ENCODE results near the gene NKAPL. TPM values are rescaled to one million over a fixed set of nuclear protein-coding genes. Genes with fewer than 3 reads are reported as not detected.

NKAPL gene
- total and polyA plus RNA-seq, 2 of the 13 experiments (the other 11 are each of a cell fraction or from before 2014, with no cell fraction given), result not detected

GRCh38 chr6:28218312-28219248 is 40.5 kb upstream of the NKAPL start (continued):
- TF ChIP-seq ZBTB44 (CRISPR knock-in tag; IDR thresholded peaks at IDR 0.05) (0 out of 2 replicates have a peak, but pooled peaks have one; percentile 32), ZNF354B (CRISPR knock-in tag; IDR thresholded peaks at IDR 0.05) (0 out of 2 replicates have a peak, but pooled peaks have one; percentile 30), ZNF546 (CRISPR knock-in tag; conservative IDR thresholded peaks at IDR 0.05) (peak; percentile 69; the same call in 1 of the 2 replicates), ZSCAN9 (CRISPR knock-in tag; IDR thresholded peaks at IDR 0.05; ENCODE audit: borderline replicate concordance) (0 out of 2 replicates have a peak, but pooled peaks have one; percentile 45), ZNF777 (CRISPR knock-in tag; IDR thresholded peaks at IDR 0.05) (peak; percentile 71; the same call in 1 of the 2 replicates), SP2 (CRISPR knock-in tag; IDR thresholded peaks at IDR 0.05) (peak; percentile 29; the same call in 1 of the 2 replicates), ZNF850 (CRISPR knock-in tag; conservative IDR thresholded peaks at IDR 0.05) (no peak), RBM39 (IDR thresholded peaks at IDR 0.05; ENCODE audit: low read depth, low read length, poor library complexity, severe bottlenecking) (peak; percentile 86), ZSCAN20 (CRISPR knock-in tag; IDR thresholded peaks at IDR 0.05; ENCODE audit: borderline replicate concordance) (0 out of 2 replicates have a peak, but pooled peaks have one; percentile 86), KDM5B (CRISPR knock-in tag; IDR thresholded peaks at IDR 0.05; ENCODE audit: borderline replicate concordance) (peak; percentile 81; the same call in 1 of the 2 replicates), RBFOX2 (IDR thresholded peaks at IDR 0.05; ENCODE audit: low read depth, low read length) (peak; percentile 86), SP5 (CRISPR knock-in tag; IDR thresholded peaks at IDR 0.05; ENCODE audit: borderline replicate concordance, low read depth) (no peak), KDM1A (CRISPR knock-in tag; IDR thresholded peaks at IDR 0.05) (no peak), ZNF878 (CRISPR knock-in tag; IDR thresholded peaks at IDR 0.05) (peak; percentile 81; the same call in 1 of the 2 replicates), HIVEP1 (CRISPR knock-in tag; IDR thresholded peaks at IDR 0.05) (peak; percentile 52; the same call in 1 of the 2 replicates), IKZF5 (CRISPR knock-in tag; IDR thresholded peaks at IDR 0.05) (no peak; the same call in 1 of the 2 replicates), ZFP36 (IDR thresholded peaks at IDR 0.05; ENCODE audit: borderline replicate concordance, low read depth, low read length, partially characterized antibody) (no peak), SRSF4 (IDR thresholded peaks at IDR 0.05; ENCODE audit: low read depth, low read length, poor library complexity, severe bottlenecking) (no peak), SMYD3 (CRISPR knock-in tag; IDR thresholded peaks at IDR 0.05) (no peak), NR2C2 (CRISPR knock-in tag; IDR thresholded peaks at IDR 0.05; ENCODE audit: borderline replicate concordance) (no peak; the same call in 1 of the 2 replicates)
- TF ChIP-seq, protein P1, sequence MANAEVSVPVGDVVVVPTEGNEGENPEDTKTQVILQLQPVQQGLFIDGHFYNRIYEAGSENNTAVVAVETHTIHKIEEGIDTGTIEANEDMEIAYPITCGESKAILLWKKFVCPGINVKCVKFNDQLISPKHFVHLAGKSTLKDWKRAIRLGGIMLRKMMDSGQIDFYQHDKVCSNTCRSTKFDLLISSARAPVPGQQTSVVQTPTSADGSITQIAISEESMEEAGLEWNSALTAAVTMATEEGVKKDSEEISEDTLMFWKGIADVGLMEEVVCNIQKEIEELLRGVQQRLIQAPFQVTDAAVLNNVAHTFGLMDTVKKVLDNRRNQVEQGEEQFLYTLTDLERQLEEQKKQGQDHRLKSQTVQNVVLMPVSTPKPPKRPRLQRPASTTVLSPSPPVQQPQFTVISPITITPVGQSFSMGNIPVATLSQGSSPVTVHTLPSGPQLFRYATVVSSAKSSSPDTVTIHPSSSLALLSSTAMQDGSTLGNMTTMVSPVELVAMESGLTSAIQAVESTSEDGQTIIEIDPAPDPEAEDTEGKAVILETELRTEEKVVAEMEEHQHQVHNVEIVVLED (CRISPR knock-in tag; IDR thresholded peaks at IDR 0.05; ENCODE audit: borderline replicate concordance), result no peak; the same call in 1 of the 2 replicates
- TF ChIP-seq, protein P2, sequence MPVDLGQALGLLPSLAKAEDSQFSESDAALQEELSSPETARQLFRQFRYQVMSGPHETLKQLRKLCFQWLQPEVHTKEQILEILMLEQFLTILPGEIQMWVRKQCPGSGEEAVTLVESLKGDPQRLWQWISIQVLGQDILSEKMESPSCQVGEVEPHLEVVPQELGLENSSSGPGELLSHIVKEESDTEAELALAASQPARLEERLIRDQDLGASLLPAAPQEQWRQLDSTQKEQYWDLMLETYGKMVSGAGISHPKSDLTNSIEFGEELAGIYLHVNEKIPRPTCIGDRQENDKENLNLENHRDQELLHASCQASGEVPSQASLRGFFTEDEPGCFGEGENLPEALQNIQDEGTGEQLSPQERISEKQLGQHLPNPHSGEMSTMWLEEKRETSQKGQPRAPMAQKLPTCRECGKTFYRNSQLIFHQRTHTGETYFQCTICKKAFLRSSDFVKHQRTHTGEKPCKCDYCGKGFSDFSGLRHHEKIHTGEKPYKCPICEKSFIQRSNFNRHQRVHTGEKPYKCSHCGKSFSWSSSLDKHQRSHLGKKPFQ (CRISPR knock-in tag; IDR thresholded peaks at IDR 0.05; ENCODE audit: insufficient replicate concordance), result no peak

Data from HepG2 (cell line).